KOPT-K1 (cell line): ENCODE results near the gene SPOCK1.

Experiments used
- H3K27ac ChIP-seq: fragments of 200-600 bp; sonication (generic); 2 replicates; pipeline ENCODE4 v1.5.1; 2016; ENCODE audit warnings: antibody characterized with exemption, mild to moderate bottlenecking, low read depth, low read length; ENCODE audit not compliant: poor library complexity, severe bottlenecking
- H3K36me3 ChIP-seq: fragments of 200-600 bp; sonication (generic); 2 replicates; pipeline ENCODE4 v1.5.1; 2017; ENCODE audit warnings: antibody characterized with exemption, mild to moderate bottlenecking, low read length, moderate library complexity; ENCODE audit not compliant: insufficient read depth
- H3K9me3 ChIP-seq: fragments of 200-600 bp; sonication (generic); 2 replicates; pipeline ENCODE4 v1.5.1; 2017; ENCODE audit warnings: antibody characterized with exemption, low read length, mild to moderate bottlenecking; ENCODE audit not compliant: insufficient read depth, poor library complexity, severe bottlenecking

SPOCK1 gene

DNA sequence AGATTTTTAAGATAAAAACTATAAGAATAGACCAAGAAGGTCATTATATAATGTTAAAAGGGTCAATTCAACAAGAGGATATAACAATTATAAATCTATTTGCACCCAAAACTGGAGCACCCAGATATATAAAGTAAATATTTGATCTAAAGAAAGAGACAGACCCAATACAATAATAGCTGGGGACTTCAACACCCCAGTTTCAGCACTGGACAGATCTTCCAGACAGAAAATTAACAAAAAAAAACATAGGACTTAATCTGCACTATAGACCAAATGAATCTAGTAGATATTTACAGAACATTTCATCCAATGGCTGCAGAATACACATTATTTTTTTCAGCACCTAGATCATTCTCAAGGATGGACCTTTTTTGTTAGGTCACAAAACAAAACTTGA is 331.9 kb downstream of the SPOCK1 start:
- Histone ChIP-seq H3K9me3 (no peaks in the 10 kb centered on the region), H3K27ac (no peak overlapping the region), H3K36me3 (no peaks in the 10 kb centered on the region)

DNA sequence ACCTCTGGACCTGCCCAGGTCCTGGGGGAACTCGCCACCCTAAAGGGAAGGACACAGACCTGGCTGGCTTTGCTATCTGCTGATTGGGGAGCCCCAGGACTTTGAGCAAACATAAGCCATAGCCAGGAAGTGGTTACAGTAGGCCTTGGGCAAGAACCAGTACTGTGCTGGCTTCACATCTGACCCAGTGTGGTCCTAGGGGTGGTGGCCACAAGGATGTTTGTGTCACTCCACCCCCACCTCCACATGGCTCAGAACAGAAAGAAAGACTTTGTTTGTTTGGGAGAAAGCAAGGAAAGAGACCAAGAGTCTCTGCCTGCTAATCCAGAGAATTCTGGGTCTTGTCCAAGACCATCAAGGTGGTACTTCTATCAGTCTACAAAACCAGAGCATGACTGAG is 334.2 kb downstream of the SPOCK1 start:
- Histone ChIP-seq H3K36me3 (no peaks in the 10 kb centered on the region), H3K9me3 (no peaks in the 10 kb centered on the region), H3K27ac (no peak overlapping the region)

DNA sequence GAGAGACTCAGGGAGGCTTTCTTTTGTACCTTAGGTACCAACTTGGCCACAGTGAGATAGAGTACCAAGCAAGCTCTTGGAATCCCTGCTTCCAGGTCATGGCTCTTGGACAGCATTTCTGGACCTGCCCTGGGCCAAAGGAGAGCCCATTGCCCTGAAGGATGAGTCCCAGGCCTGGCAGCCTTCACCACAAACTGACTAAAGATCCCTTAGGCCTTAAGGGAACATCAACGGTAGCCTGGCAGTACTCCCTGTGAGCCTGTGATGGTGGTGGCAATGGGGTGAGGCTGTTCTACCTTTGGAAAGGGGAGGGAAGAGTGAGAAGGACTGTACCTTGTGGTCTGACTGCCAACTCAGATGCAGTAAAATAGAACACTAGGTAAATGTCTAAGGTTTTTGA is 334.6 kb downstream of the SPOCK1 start:
- H3K9me3 ChIP-seq = no peaks in the 10 kb centered on the region
- no peaks in the 10 kb centered on the region for H3K36me3 ChIP-seq

DNA sequence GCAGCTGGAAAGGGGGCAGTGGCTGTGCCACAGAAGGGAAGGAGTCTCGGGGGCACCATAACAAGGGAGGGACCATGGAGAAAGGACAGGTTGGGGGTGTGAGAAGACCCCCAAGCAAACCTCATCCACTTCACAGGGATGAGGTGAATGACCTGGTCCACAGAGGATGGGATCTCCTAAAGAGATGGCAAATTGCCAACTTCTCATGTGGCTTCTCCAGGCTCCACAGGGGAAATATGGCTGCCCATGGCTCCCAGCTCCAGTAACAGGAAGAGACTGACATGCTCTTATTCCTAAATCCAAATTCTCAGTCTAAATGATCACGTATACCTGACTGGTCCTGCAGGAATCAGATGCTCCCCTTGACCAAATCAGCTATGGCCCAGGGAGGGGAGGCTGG is 340.4 kb downstream of the SPOCK1 start:
- no peaks in the 10 kb centered on the region for H3K36me3 ChIP-seq
- H3K9me3 ChIP-seq = no peaks in the 10 kb centered on the region
- H3K27ac ChIP-seq = no peak overlapping the region

More for the DNA sequence above, 334.6 kb downstream of the SPOCK1 start:
- no peak overlapping the region for H3K27ac ChIP-seq

DNA sequence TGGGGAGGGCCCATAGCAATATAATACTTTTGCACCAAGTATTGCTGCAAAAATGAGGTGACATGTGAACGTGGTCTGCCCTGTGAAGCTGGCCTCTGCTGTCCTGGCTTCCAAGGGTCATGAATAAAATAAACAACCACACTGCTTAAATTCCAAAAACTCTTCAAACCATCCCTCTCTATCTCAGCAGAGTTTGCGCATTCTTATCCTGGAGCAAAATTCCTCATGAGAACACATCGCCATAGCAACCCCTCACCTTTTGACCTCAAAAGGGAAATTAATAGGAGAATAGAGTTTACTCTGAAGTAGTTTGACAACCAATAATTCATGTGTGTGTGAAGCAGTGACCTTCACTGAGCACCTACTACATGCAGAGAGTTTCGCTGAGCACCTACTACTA is 342.9 kb downstream of the SPOCK1 start:
- H3K27ac ChIP-seq = no peak overlapping the region
- no peaks in the 10 kb centered on the region for H3K9me3 ChIP-seq
- no peaks in the 10 kb centered on the region for H3K36me3 ChIP-seq

DNA sequence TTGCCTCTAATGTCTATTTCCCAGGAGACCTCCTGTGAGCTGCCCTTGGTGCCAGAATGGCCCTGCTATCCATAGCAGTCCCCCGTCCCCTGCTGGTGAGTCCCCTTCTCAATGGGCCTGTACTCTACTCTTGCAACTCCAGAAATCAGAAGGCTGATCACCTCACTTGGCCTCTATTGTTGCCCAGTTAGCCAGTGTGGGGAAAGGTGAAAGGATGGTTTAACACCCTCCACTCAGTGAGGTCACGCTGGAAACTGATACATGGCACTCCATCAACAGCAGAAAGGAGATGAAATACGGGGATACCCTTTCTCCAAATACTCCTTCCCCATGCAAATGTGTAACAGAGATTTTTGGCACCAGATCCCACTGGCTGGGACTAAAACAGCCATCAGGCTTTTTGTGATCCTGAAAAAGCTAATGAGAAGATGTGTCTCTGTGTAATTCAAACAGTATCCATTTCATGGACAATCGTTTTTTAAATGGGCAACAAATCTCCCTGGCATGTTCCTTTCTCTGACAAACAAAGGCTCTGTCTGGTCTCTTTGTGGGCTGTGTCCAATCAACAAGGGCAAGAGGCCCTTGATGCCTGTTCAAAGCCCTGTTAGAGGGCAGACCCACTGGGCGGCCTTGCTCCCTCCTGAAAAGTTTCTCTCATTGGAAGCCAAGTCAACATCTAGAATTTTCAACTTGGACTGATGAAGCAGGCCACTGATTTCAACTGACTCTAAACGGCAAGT is 343.7 kb downstream of the SPOCK1 start:
- no peak overlapping the region for H3K27ac ChIP-seq
- H3K9me3 ChIP-seq = no peaks in the 10 kb centered on the region
- no peaks in the 10 kb centered on the region for H3K36me3 ChIP-seq

DNA sequence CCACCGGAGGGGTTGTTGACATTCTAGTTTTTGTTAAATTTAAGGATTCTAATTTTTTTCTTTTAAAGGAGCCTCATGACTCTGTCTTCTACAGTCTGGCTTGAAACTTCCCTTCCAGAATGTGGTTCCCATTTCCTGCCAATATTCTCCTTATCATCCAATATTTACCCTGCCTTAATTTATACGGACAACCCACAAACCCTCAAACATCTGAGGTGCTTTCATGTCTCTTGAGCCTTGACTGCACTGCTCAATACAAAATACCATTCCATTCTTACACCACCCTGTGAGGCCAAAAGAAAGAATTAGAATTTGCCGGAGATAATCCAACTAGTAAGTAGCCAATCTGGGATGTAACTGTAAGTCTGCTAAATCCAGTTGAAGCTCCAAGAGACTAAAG is 346.5 kb downstream of the SPOCK1 start:
- Histone ChIP-seq H3K36me3 (no peaks in the 10 kb centered on the region), H3K27ac (no peak overlapping the region), H3K9me3 (no peaks in the 10 kb centered on the region)

DNA sequence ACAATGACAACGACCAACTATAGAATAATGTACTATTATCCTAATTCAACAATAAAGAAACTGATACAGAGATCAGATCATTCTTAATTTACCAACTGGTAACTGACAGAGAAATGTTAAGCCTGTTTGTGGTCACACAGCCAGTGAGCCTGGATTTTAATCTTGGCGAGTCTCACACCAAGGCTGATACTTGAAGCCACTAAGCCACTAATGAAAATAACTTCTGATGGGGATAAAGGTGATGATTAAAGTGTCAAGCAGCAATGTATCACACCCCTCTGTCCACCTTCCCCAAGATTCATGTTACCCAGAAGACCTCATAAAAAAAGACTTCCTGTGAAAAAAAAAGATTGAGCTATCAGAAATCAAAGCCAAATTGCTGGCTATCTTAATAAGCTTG is 350.5 kb downstream of the SPOCK1 start:
- Histone ChIP-seq H3K27ac (no peak overlapping the region), H3K9me3 (no peaks in the 10 kb centered on the region), H3K36me3 (no peaks in the 10 kb centered on the region)

DNA sequence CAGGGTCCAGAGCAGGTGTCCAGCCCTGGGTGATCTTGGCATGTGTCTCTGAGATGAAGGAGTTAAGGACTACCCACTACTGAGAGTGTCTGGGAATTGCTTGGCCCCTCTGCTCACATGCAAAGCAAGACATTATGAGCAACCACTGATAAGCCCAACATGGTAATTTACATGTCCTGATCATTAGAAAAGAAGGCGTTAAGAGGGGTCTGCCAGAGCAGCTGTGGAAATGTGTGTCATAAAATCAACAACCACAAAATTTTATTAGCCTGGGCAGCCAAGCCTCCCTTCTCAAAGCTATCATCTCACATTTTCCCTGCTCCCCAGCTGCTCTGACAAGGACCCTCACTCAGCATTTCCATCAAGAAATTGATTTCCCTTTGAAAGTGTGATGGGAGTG is 351.0 kb downstream of the SPOCK1 start:
- Histone ChIP-seq H3K36me3 (no peaks in the 10 kb centered on the region), H3K27ac (no peak overlapping the region), H3K9me3 (no peaks in the 10 kb centered on the region)

DNA sequence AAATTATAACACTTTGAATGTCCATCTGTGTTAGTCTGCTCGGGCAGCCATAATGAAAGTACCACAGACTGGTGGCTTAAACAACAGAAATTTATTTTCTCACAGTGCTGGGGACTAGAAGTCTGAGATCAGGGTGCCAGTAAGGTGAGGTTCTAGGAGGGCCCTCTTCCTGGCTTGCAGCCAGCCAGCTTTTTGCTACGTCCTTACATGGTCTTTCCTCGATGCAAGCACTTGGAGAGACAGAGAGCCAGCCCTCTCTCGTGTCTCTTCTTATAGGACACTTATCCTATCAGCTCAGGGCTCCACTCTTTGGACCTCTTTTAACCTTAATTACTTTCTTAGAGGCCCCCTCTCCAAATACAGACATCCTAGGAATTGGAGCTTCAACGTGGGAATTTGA is 351.8 kb downstream of the SPOCK1 start:
- Histone ChIP-seq H3K27ac (no peak overlapping the region), H3K36me3 (no peaks in the 10 kb centered on the region), H3K9me3 (no peaks in the 10 kb centered on the region)

DNA sequence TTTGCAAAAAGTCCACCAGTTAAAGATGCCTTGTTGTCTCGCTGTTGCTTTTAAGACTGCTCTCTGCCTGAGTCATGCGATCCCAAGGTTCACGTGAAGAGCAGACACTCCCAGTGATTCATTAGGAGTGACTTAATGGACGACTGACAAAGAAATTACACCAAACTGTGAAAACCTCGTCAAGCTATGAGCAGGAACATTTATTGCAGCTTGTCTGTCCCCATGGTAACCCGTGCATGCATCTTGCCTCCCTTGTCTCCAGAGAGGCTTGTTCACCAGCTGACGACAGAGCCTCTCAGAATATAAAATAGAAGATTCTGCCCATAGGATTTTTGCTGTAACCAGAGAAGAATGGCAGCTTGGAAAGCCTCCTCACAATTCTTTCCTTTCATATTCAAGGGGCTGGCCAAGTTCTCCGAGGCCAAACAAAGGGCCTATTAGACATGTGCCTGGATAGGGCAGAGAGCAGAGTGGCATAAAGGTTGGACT is 352.7 kb downstream of the SPOCK1 start:
- H3K36me3 ChIP-seq = no peaks in the 10 kb centered on the region
- H3K9me3 ChIP-seq = no peaks in the 10 kb centered on the region
- no peak overlapping the region for H3K27ac ChIP-seq

DNA sequence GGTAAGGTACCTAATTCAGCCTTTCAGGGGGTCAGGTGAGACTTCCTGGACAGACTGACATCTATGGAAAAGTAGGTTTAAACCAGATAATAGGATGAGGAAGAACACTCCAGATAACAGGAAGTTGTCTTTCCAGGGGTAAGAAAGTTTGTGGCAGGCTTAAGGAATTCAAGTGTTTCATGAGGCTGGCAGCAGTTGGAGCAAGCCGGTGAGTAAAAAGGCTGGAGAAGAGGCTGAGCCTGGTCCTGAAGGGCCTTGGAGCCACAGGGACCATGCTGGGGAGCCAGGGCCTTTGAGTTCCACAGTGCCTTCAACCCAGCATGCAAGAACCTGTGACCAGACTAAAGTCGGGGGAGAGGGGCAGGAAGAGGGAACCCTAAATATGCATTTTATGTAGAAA is 353.4 kb downstream of the SPOCK1 start:
- Histone ChIP-seq H3K36me3 (no peaks in the 10 kb centered on the region), H3K27ac (no peak overlapping the region), H3K9me3 (no peaks in the 10 kb centered on the region)

DNA sequence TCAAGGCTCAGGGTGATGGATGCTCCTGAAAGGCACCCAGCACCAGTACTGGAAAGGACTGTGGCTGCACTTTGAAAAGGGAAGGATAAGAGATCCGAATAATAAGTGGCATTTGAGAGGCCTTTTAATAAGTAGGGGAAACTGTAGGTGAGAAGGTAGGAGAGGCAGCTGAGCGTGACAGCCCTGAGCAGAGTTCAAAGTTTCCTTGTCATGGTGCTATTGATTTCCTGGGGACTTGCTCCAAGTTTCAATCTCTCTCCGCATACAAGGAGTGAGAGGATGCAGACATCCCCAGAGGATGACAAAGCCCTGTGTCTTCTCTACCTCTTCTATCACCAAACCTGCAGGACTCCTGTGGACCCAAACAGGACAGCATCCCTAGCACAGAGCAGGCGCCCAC is 354.5 kb downstream of the SPOCK1 start:
- Histone ChIP-seq H3K27ac (no peak overlapping the region), H3K9me3 (no peaks in the 10 kb centered on the region), H3K36me3 (no peaks in the 10 kb centered on the region)

DNA sequence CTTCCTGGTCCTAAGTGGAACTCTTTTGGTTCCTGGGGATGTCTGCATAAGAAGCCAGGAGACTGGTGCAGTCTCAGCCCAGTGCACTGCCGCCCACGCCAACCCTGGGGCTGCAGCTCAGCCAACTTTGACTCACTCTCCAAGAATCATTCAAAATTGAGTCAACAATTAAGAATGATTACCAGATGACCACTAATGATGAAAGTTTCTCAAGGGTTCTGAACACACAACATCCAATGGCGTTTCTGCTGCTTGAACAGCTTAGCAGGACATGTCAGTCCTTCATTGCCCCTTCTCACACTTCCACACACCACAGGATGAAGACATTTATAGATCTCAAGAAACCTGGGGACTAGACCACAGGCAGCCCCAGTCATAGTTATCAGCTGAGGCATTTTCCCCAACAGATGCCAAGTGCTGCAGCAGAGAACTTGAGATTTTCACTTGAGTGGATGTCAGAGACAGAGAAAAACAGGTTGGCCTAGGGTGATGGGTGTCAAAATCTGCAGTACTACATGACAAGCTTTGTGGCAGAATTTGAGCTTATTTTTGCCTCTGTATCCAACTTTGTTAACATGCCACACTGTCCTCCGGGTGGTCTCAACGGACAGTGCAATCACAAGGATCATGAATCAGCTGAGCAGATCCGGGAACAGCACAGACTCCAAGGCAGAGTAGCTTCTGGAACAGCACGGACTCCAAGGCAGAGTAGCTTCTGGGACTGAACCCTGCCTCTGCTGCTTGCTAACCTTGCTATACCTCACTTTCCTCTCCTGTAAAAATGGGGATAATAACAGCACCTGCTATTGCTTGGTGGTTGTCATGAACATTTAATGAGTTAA is 356.1 kb downstream of the SPOCK1 start:
- Histone ChIP-seq H3K36me3 (no peaks in the 10 kb centered on the region), H3K27ac (no peak overlapping the region), H3K9me3 (no peaks in the 10 kb centered on the region)

DNA sequence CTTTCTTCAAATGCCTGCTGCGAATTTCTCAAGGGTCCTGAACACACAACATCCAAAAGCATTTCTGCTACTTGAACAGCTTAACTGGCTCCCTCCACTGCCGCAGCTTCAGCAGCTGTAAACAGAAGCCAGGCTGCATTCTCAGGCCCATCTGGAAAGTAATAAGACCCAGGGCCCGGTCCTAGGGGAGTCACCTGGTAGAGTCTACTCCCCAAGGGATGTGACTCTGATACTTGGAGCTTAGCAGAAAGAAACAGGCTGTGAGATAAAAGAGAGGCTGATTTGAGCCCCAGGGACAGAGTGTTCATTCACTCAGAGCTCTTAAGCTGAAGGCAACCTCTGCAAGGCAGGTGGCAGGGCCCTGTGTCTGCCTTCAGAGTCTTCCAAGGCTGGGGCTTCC is 356.8 kb downstream of the SPOCK1 start:
- Histone ChIP-seq H3K27ac (no peak overlapping the region), H3K36me3 (no peaks in the 10 kb centered on the region), H3K9me3 (no peaks in the 10 kb centered on the region)

DNA sequence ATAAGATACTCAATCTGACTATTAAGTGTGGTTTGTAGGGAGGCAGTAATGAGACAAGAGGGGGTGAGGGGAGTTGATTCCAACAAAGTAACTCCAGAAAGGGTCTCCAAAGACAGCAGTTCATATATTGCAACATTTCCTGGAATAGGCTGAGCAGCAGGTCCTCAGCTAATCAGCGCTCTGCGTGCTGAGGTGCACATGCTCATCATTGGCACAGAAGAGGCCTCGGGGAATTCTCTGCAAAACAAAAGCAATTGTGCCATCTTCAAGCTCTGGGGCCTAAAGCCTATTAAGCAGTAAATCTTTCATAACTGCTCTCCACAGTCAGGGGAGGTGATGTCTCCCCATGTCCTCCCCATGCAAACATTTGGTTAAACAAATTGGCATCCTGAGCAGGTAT is 357.3 kb downstream of the SPOCK1 start:
- H3K9me3 ChIP-seq = no peaks in the 10 kb centered on the region
- no peak overlapping the region for H3K27ac ChIP-seq
- no peaks in the 10 kb centered on the region for H3K36me3 ChIP-seq
